Fibroblast of skin of right quadriceps (primary cell): ENCODE measurements around the gene HGF.
"Not testable (repeated sequence)": the region's sequence is repeated elsewhere in the genome, so short reads cannot be mapped to it uniquely, and the experiment has no call there.

Experiments used
- DNase-seq: peaks from one replicate; pipeline ENCODE4 v3.0.0-alpha.2; 2013

The HGF gene

GRCh38 chr7:81775560-81775959 is 5.7 kb upstream of the HGF start:
- DNase-seq: no peak

GRCh38 chr7:81774551-81774950 is 4.7 kb upstream of the HGF start:
- DNase-seq: no peak

- no peak for DNase-seq
Observed at GRCh38 chr7:81770728-81771223, 929 bp upstream of the HGF start.

- no peak for DNase-seq
Observed at GRCh38 chr7:81768951-81769778, 682 bp downstream of the HGF start.

- peak; percentile 41 for DNase-seq
Observed at GRCh38 chr7:81767926-81768325, 1.9 kb downstream of the HGF start.

- no peak for DNase-seq
Observed at GRCh38 chr7:81761821-81762220, 8.0 kb downstream of the HGF start.

- DNase-seq: no peak
Observed at GRCh38 chr7:81761031-81761430, 8.8 kb downstream of the HGF start.

GRCh38 chr7:81754918-81755696 is 14.7 kb downstream of the HGF start:
- no peak for DNase-seq

GRCh38 chr7:81753392-81753791 is 16.5 kb downstream of the HGF start:
- no peak for DNase-seq

GRCh38 chr7:81752318-81752714 is 17.5 kb downstream of the HGF start:
- no peak for DNase-seq

GRCh38 chr7:81751619-81752317 is 18.1 kb downstream of the HGF start:
- DNase-seq: no peak

GRCh38 chr7:81745637-81746036 is 24.2 kb downstream of the HGF start:
- no peak for DNase-seq

GRCh38 chr7:81744389-81744788 is 25.5 kb downstream of the HGF start:
- no peak for DNase-seq

GRCh38 chr7:81743665-81744064 is 26.2 kb downstream of the HGF start:
- no peak for DNase-seq

- no peak for DNase-seq
Observed at GRCh38 chr7:81743201-81743600, 26.6 kb downstream of the HGF start.

GRCh38 chr7:81740403-81740802 is 29.4 kb downstream of the HGF start:
- DNase-seq: no peak

GRCh38 chr7:81736091-81736490 is 33.8 kb downstream of the HGF start:
- no peak for DNase-seq

- peak; percentile 97 for DNase-seq
Observed at GRCh38 chr7:81725812-81726127, 44.1 kb downstream of the HGF start.

- DNase-seq: peak; percentile 61
Observed at GRCh38 chr7:81725003-81725811, 44.6 kb downstream of the HGF start.

GRCh38 chr7:81722250-81722649 is 47.6 kb downstream of the HGF start:
- DNase-seq: not testable (repeated sequence)

GRCh38 chr7:81721437-81721836 is 48.4 kb downstream of the HGF start:
- DNase-seq: peak; percentile 17

GRCh38 chr7:81719865-81720264 is 50.0 kb downstream of the HGF start:
- no peak for DNase-seq
